T1000 (cell line): ENCODE data around the gene CNTNAP3B.
"Not testable (repeated sequence)": the region's sequence is repeated elsewhere in the genome, so short reads cannot be mapped to it uniquely, and the experiment has no call there.

Experiments
- DNase-seq: peaks from one replicate; lab custom pipeline; 2025; ENCODE audit warnings: mixed read lengths; lab: John Stamatoyannopoulos, UW

Gene CNTNAP3B

GRCh38 chr9:41977965-41978600 lies 151.1 kb downstream of the CNTNAP3B start:
- not testable (repeated sequence) for DNase-seq

GRCh38 chr9:41974906-41975305 lies 154.3 kb downstream of the CNTNAP3B start:
- DNase-seq, result not testable (repeated sequence)

GRCh38 chr9:41953007-41953406 lies 176.2 kb downstream of the CNTNAP3B start:
- not testable (repeated sequence) for DNase-seq

GRCh38 chr9:41941738-41942137 lies 187.5 kb downstream of the CNTNAP3B start:
- not testable (repeated sequence) for DNase-seq

- not testable (repeated sequence) for DNase-seq
Observed at GRCh38 chr9:41938143-41938542, 191.1 kb downstream of the CNTNAP3B start.

GRCh38 chr9:41935727-41936126 lies 193.5 kb downstream of the CNTNAP3B start:
- not testable (repeated sequence) for DNase-seq

GRCh38 chr9:41929172-41929571 lies 200.1 kb downstream of the CNTNAP3B start:
- not testable (repeated sequence) for DNase-seq

GRCh38 chr9:41917374-41917773 lies 211.9 kb downstream of the CNTNAP3B start:
- DNase-seq, result not testable (repeated sequence)

- not testable (repeated sequence) for DNase-seq
Observed at GRCh38 chr9:41905488-41905887, 223.7 kb downstream of the CNTNAP3B start.

GRCh38 chr9:41902762-41903161 lies 226.5 kb downstream of the CNTNAP3B start:
- DNase-seq, result not testable (repeated sequence)

- not testable (repeated sequence) for DNase-seq
Observed at GRCh38 chr9:41898720-41899343, 230.4 kb downstream of the CNTNAP3B start.

GRCh38 chr9:41874557-41874956 lies 254.7 kb downstream of the CNTNAP3B start:
- DNase-seq, result not testable (repeated sequence)

- not testable (repeated sequence) for DNase-seq
Observed at GRCh38 chr9:41855422-41855821, 273.8 kb downstream of the CNTNAP3B start.

- not testable (repeated sequence) for DNase-seq
Observed at GRCh38 chr9:41851848-41852740, 277.1 kb downstream of the CNTNAP3B start.

GRCh38 chr9:41847829-41848228 lies 281.4 kb downstream of the CNTNAP3B start:
- not testable (repeated sequence) for DNase-seq
